ENCODE data around the gene ZNF670. TPM values are rescaled to one million over a fixed set of nuclear protein-coding genes. Genes with fewer than 3 reads are reported as not detected.

ZNF670 gene
- total and polyA plus RNA-seq, 9 of the 15 experiments (the other 6 are each of a cell fraction or from before 2014, with no cell fraction given): 7.1 to 23.4 (median 11.8) TPM

DNA sequence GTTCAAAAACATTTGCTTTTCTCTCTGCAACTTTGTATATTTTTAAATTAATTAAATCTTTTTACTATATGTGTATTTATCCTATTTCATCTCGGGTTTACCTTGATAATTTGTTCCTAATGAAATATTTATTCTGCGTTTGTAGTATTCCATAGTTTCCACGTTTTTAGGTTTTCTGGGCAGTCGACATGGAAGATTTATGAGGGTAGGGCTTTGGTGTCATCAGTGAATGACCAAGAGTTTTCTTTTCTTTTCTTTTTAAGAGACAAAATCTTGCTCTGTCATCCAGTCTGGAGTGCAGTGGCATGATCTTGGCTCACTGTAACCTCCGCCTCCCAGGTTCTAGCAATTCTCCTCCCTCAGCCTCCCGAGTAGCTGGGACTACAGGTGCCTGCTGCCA lies 42.8 kb upstream of the ZNF670 start:
- Histone ChIP-seq H3K9me3 (replicated peaks; ENCODE audit: control insufficient read depth, insufficient read depth, low read depth, low read length) (peaks cover 10% of the 10 kb centered on the region), H3K79me2 (ENCODE audit: control insufficient read depth, insufficient read depth, low read length) (no peaks in the 10 kb centered on the region), H3K4me2 (ENCODE audit: insufficient read depth, low read length) (no peak overlapping the region), H3K36me3 (ENCODE audit: control insufficient read depth, insufficient read depth, low read length) (no peaks in the 10 kb centered on the region), H2AFZ (ENCODE audit: low read depth, low read length) (no peak overlapping the region), H4K20me1 (replicated peaks; ENCODE audit: control insufficient read depth, insufficient read depth, low read length) (no peaks in the 10 kb centered on the region), H3K4me3 (no peak overlapping the region), H3K4me1 (replicated peaks in 1 of 2; ENCODE audit: control insufficient read depth in 2 of 2, insufficient read depth in 2 of 2, low read length in 2 of 2) (peaks cover 0 to 6% of the 10 kb centered on the region in 2 experiments; a peak in 2 of 5 replicates), H3K9ac (ENCODE audit: insufficient read depth in 1 of 2, low read depth in 2 of 2, low read length in 2 of 2) (no peak overlapping the region), H3K9me1 (ENCODE audit: control insufficient read depth, insufficient read depth, low read length) (no peaks in the 10 kb centered on the region), H3K27ac (ENCODE audit: extremely low read depth, low read depth, low read length) (no peak overlapping the region), H3K27me3 (ENCODE audit: control insufficient read depth in 2 of 2, insufficient read depth in 2 of 2, low read length in 2 of 2) (no peaks in the 10 kb centered on the region)
- CTCF ChIA-PET (ENCODE audit: low intra/inter-chr PET ratio): no interaction called here
- POLR2A ChIA-PET: interaction anchor here (1.2 kb wide), 1 partner anchor 17 kb away, joined by 3 read pairs; no protein-coding TSS in a partner anchor
- ATAC-seq (no peak), FAIRE-seq (no peak), DNase-seq (ENCODE audit: extremely low read depth in 1 of 4, low spot score in 3 of 4) (no peak)
- in situ Hi-C loops (cut with MboI): no loop called here
- intact Hi-C loops (cut with micrococcal nuclease): no loop called here
- 8% methylated on average over 6 of the region's 6 CpGs for WGBS (ENCODE audit: insufficient coverage, low coverage, missing lambda C conversion rate)
- no TSS peak for BruUV-seq (replicated peaks)
- TF ChIP-seq NFE2 (IDR thresholded peaks at IDR 0.05; ENCODE audit: low read depth) (peak; percentile 58), ZNF146 (CRISPR knock-in tag; IDR thresholded peaks at IDR 0.05; ENCODE audit: unreplicated experiment) (no peak), KDM1A (IDR thresholded peaks at IDR 0.05) (no peak), NCOA6 (IDR thresholded peaks at IDR 0.05) (no peak), NFYB (IDR thresholded peaks at IDR 0.05; ENCODE audit: extremely low read depth, insufficient read length) (no peak), FOXA1 (IDR thresholded peaks at IDR 0.05; ENCODE audit: borderline replicate concordance) (no peak), CSDE1 (IDR thresholded peaks at IDR 0.05) (no peak), TEAD4 (IDR thresholded peaks at IDR 0.05; ENCODE audit: low read length) (no peak), TEAD4 (CRISPR knock-in tag; IDR thresholded peaks at IDR 0.05; ENCODE audit: borderline replicate concordance) (no peak), RBM15 (IDR thresholded peaks at IDR 0.05; ENCODE audit: insufficient read depth, low read length) (no peak), HIVEP1 (CRISPR knock-in tag; IDR thresholded peaks at IDR 0.05) (no peak), PHF21A (IDR thresholded peaks at IDR 0.05; ENCODE audit: borderline replicate concordance, low read depth) (no peak), OTX1 (CRISPR knock-in tag; IDR thresholded peaks at IDR 0.05) (no peak)
- TF ChIP-seq, protein P1, sequence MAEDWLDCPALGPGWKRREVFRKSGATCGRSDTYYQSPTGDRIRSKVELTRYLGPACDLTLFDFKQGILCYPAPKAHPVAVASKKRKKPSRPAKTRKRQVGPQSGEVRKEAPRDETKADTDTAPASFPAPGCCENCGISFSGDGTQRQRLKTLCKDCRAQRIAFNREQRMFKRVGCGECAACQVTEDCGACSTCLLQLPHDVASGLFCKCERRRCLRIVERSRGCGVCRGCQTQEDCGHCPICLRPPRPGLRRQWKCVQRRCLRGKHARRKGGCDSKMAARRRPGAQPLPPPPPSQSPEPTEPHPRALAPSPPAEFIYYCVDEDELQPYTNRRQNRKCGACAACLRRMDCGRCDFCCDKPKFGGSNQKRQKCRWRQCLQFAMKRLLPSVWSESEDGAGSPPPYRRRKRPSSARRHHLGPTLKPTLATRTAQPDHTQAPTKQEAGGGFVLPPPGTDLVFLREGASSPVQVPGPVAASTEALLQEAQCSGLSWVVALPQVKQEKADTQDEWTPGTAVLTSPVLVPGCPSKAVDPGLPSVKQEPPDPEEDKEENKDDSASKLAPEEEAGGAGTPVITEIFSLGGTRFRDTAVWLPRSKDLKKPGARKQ (CRISPR knock-in tag; IDR thresholded peaks at IDR 0.05): no peak
- TF ChIP-seq, protein P2, sequence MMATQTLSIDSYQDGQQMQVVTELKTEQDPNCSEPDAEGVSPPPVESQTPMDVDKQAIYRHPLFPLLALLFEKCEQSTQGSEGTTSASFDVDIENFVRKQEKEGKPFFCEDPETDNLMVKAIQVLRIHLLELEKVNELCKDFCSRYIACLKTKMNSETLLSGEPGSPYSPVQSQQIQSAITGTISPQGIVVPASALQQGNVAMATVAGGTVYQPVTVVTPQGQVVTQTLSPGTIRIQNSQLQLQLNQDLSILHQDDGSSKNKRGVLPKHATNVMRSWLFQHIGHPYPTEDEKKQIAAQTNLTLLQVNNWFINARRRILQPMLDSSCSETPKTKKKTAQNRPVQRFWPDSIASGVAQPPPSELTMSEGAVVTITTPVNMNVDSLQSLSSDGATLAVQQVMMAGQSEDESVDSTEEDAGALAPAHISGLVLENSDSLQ (IDR thresholded peaks at IDR 0.05): peak; percentile 87
- TF ChIP-seq, protein P3, sequence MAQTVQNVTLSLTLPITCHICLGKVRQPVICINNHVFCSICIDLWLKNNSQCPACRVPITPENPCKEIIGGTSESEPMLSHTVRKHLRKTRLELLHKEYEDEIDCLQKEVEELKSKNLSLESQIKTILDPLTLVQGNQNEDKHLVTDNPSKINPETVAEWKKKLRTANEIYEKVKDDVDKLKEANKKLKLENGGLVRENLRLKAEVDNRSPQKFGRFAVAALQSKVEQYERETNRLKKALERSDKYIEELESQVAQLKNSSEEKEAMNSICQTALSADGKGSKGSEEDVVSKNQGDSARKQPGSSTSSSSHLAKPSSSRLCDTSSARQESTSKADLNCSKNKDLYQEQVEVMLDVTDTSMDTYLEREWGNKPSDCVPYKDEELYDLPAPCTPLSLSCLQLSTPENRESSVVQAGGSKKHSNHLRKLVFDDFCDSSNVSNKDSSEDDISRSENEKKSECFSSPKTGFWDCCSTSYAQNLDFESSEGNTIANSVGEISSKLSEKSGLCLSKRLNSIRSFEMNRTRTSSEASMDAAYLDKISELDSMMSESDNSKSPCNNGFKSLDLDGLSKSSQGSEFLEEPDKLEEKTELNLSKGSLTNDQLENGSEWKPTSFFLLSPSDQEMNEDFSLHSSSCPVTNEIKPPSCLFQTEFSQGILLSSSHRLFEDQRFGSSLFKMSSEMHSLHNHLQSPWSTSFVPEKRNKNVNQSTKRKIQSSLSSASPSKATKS (CRISPR knock-in tag; IDR thresholded peaks at IDR 0.05): no peak
- TF ChIP-seq, protein P4, sequence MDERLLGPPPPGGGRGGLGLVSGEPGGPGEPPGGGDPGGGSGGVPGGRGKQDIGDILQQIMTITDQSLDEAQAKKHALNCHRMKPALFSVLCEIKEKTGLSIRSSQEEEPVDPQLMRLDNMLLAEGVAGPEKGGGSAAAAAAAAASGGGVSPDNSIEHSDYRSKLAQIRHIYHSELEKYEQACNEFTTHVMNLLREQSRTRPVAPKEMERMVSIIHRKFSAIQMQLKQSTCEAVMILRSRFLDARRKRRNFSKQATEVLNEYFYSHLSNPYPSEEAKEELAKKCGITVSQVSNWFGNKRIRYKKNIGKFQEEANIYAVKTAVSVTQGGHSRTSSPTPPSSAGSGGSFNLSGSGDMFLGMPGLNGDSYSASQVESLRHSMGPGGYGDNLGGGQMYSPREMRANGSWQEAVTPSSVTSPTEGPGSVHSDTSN (CRISPR knock-in tag; IDR thresholded peaks at IDR 0.05; ENCODE audit: low read depth): no peak
- TF ChIP-seq, protein P4 (tag; conservative IDR thresholded peaks at IDR 0.05; ENCODE audit: low read depth): peak; percentile 67

Data from K562 (cell line).